Upper lobe of left lung (tissue), 4 donors: ENCODE measurements around the gene TSPEAR.

Experiments used
- POLR2A ChIP-seq, 4 donors: fragments of 450-650 bp; IDR thresholded peaks; one replicate each; pipeline ENCODE4 v1.5.1; 2016 to 2017; ENCODE audit warnings: antibody characterized with exemption in 4 of 4, mild to moderate bottlenecking in 2 of 4
- TF ChIP-seq, protein P1 (sequence below), 6 experiments: fragments of 450-650 bp in 4 of 6; fragments of 200-600 bp in 2 of 6; sonication (generic) in 2 of 6; IDR thresholded peaks; one replicate each; pipeline ENCODE4 v1.5.1; 2016 to 2019; ENCODE audit warnings: antibody characterized with exemption in 6 of 6

DNA sequence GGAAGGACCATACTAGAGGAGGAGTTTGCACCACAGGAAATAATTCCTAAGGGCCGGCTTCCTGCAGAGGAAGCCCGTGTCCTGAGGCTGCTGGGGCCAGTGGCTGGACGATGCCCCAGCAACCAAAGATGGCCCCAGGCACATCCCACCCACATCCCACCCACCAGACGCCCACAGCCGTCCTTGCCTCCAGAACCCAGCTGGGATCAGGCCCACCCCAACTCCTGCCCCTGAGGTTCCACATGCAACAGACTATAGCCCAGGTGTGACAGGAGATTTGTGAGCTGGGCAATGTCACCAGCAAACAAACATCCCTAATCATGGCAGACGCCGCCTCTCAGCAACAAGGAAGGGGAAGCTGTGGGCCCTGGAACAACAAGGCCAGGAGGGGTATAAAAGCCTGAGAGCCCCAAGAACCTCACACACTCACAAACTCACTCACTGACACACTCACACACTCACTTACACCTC lies 84.7 kb downstream of the TSPEAR start, which contains the start of gene KRTAP10-9:
- TF ChIP-seq, protein P1, sequence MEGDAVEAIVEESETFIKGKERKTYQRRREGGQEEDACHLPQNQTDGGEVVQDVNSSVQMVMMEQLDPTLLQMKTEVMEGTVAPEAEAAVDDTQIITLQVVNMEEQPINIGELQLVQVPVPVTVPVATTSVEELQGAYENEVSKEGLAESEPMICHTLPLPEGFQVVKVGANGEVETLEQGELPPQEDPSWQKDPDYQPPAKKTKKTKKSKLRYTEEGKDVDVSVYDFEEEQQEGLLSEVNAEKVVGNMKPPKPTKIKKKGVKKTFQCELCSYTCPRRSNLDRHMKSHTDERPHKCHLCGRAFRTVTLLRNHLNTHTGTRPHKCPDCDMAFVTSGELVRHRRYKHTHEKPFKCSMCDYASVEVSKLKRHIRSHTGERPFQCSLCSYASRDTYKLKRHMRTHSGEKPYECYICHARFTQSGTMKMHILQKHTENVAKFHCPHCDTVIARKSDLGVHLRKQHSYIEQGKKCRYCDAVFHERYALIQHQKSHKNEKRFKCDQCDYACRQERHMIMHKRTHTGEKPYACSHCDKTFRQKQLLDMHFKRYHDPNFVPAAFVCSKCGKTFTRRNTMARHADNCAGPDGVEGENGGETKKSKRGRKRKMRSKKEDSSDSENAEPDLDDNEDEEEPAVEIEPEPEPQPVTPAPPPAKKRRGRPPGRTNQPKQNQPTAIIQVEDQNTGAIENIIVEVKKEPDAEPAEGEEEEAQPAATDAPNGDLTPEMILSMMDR (IDR thresholded peaks at IDR 0.05): no peak
- TF ChIP-seq POLR2A (IDR thresholded peaks at IDR 0.05): no peak
